Prostate gland (tissue), 2 donors: ENCODE measurements around the gene PCYOX1L. TPM values are rescaled to one million over a fixed set of nuclear protein-coding genes. Genes with fewer than 3 reads are reported as not detected.
A peak's percentile ranks its signal among the peaks of the same experiment; 100 is the strongest.

ENCODE experiments used
- DNase-seq: peaks from one replicate; pipeline ENCODE4 v3.0.0-alpha.2; 2019; ENCODE audit warnings: low spot score
- H3K27ac ChIP-seq, 2 donors: fragments of 200-600 bp; sonication (generic); 2 replicates each; pipeline ENCODE4 v1.5.1; 2017 to 2019
- H3K27me3 ChIP-seq: fragments of 200-600 bp; sonication (generic); replicated peaks from 2 replicates; pipeline ENCODE4 v1.5.1; 2019; ENCODE audit not compliant: insufficient read depth
- H3K36me3 ChIP-seq, 2 donors: fragments of 200-600 bp; sonication (generic); 1 replicate in 1 of 2; 2 replicates in 1 of 2; pipeline versions ENCODE4 v1.5.1 to v1.8.1; 2017 to 2019
- H3K4me1 ChIP-seq: fragments of 200-600 bp; sonication (generic); replicated peaks from 2 replicates; pipeline ENCODE4 v1.5.1; 2019
- H3K4me3 ChIP-seq, 2 donors: fragments of 200-600 bp; sonication (generic); 2 replicates each; pipeline ENCODE4 v1.5.1; 2017 to 2019
- H3K9me3 ChIP-seq: fragments of 200-600 bp; sonication (generic); 2 replicates; pipeline ENCODE4 v1.5.1; 2017
- CTCF ChIP-seq, 4 experiments: fragments of 200-600 bp in 2 of 4; fragments of 450-650 bp in 2 of 4; sonication (generic) in 2 of 4; IDR thresholded peaks; 1 replicate in 3 of 4; 2 replicates in 1 of 4; pipeline ENCODE4 v1.5.1; 2016 to 2019; ENCODE audit warnings: antibody characterized with exemption in 4 of 4, mild to moderate bottlenecking in 2 of 4, moderate library complexity in 2 of 4
- POLR2A ChIP-seq: fragments of 450-650 bp; IDR thresholded peaks from one replicate; pipeline ENCODE4 v1.6.1; 2016; ENCODE audit warnings: antibody characterized with exemption, mild to moderate bottlenecking
- POLR2AphosphoS5 ChIP-seq: sonication (generic); formaldehyde crosslinking; IDR thresholded peaks from one replicate; pipeline ENCODE4 v1.6.1; 2017; ENCODE audit warnings: antibody characterized with exemption
- WGBS: methylation state at CpG from one replicate; pipeline ENCODE4 v1.1.5; 2018; 5-methylcytosine and 5-hydroxymethylcytosine counted together
- intact Hi-C: fragments of 100-400 bp; cut with DNase I; formaldehyde crosslinking; loops from one replicate; pipeline ENCODE4 v1.14.2; 2022
- total RNA-seq, 2 donors: library from RNA; depleted of rRNA; stranded (reverse); fragments of >200 nt; gene quantifications; one replicate each; pipeline ENCODE4 v1.1.0, GENCODE V29; 2016

PCYOX1L gene
- total RNA-seq, 2 donors from 2014 or later, result 7.7 to 20.7 TPM

- intact Hi-C loops, result no loop called here
- Histone ChIP-seq H3K4me1 (no peaks in the 10 kb centered on the region), H3K9me3 (no peaks in the 10 kb centered on the region), H3K27me3 (no peaks in the 10 kb centered on the region), H3K36me3 (no peaks in the 10 kb centered on the region), H3K4me3 (no peak overlapping the region), H3K27ac (no peak overlapping the region)
- no peak for DNase-seq
- no peak for TF ChIP-seq POLR2AphosphoS5
- TF ChIP-seq POLR2A, result no peak
- no peak for TF ChIP-seq CTCF (IDR thresholded peaks at IDR 0.05)
- 96% methylated on average over 12 of the region's 12 CpGs for WGBS
Measured at GRCh38 chr5:149376104-149376503, 18.3 kb downstream of the PCYOX1L start.

- no peak overlapping the region for H3K27ac ChIP-seq
- no peaks in the 10 kb centered on the region for H3K9me3 ChIP-seq
- no peak overlapping the region for H3K4me3 ChIP-seq
- WGBS, result 95% methylated on average over 7 of the region's 7 CpGs
- H3K36me3 ChIP-seq, result no peaks in the 10 kb centered on the region
- H3K4me1 ChIP-seq, result no peaks in the 10 kb centered on the region
- TF ChIP-seq POLR2A (no peak), POLR2AphosphoS5 (no peak)
- intact Hi-C loops, result no loop called here
- no peak for DNase-seq
- H3K27me3 ChIP-seq, result no peaks in the 10 kb centered on the region
Measured at GRCh38 chr5:149376711-149377447, 19.0 kb downstream of the PCYOX1L start.

- intact Hi-C loops, result no loop called here
- no peak for DNase-seq
- H3K36me3 ChIP-seq, result no peaks in the 10 kb centered on the region
- TF ChIP-seq CTCF (IDR thresholded peaks at IDR 0.05) (no peak), POLR2AphosphoS5 (no peak), POLR2A (no peak)
- no peaks in the 10 kb centered on the region for H3K4me1 ChIP-seq
- H3K9me3 ChIP-seq, result no peaks in the 10 kb centered on the region
- peak overlapping the region; percentile 72 to 74 for H3K27ac ChIP-seq
- no peak overlapping the region for H3K4me3 ChIP-seq
- no peaks in the 10 kb centered on the region for H3K27me3 ChIP-seq
- 30% methylated on average over 5 of the region's 5 CpGs for WGBS
Measured at GRCh38 chr5:149378241-149378820, 20.5 kb downstream of the PCYOX1L start.

- intact Hi-C loops, result no loop called here
- no peaks in the 10 kb centered on the region for H3K9me3 ChIP-seq
- peak within 1 kb of the TSS; percentile 72 to 74 for H3K27ac ChIP-seq
- 71% methylated on average over 21 of the region's 22 CpGs for WGBS
- no peak for DNase-seq
- TF ChIP-seq POLR2A, result no peak
- TF ChIP-seq CTCF (IDR thresholded peaks at IDR 0.05), result no peak
- TF ChIP-seq POLR2AphosphoS5, result no peak
- H3K36me3 ChIP-seq, result no peaks in the 10 kb centered on the region
- no peak within 1 kb of the TSS for H3K4me3 ChIP-seq
- H3K4me1 ChIP-seq, result no peaks in the 10 kb centered on the region
- no peaks in the 10 kb centered on the region for H3K27me3 ChIP-seq
Measured at GRCh38 chr5:149379177-149379761, 21.4 kb downstream of the PCYOX1L start, which contains the start of gene IL17B. Gene IL17B, minus strand, starts transcription at chr5:149379292. Its CDS starts 67 bp downstream, at chr5:149379225.

- no peak overlapping the region for H3K4me3 ChIP-seq
- intact Hi-C loops, result loop anchor here (2.0 to 5.0 kb wide), 2 partner anchors 55 to 182 kb away; no protein-coding TSS in a partner anchor
- 61% methylated on average over 5 of the region's 5 CpGs for WGBS
- no peaks in the 10 kb centered on the region for H3K4me1 ChIP-seq
- H3K27ac ChIP-seq, result peak overlapping the region; percentile 72 to 74
- no peaks in the 10 kb centered on the region for H3K36me3 ChIP-seq
- no peaks in the 10 kb centered on the region for H3K9me3 ChIP-seq
- no peaks in the 10 kb centered on the region for H3K27me3 ChIP-seq
- no peak for DNase-seq
- no peak for TF ChIP-seq POLR2A
- no peak for TF ChIP-seq POLR2AphosphoS5
- TF ChIP-seq CTCF (IDR thresholded peaks at IDR 0.05), result no peak
Measured at GRCh38 chr5:149379818-149380374, 22.1 kb downstream of the PCYOX1L start.
